ENCODE measurements around the gene OGFOD3.
"Not testable (repeated sequence)": the region's sequence is repeated elsewhere in the genome, so short reads cannot be mapped to it uniquely, and the experiment has no call there.

OGFOD3 gene

GRCh38 chr17:82415786-82416185, 2.6 kb downstream of the OGFOD3 start:
- TF ChIP-seq, protein P1, sequence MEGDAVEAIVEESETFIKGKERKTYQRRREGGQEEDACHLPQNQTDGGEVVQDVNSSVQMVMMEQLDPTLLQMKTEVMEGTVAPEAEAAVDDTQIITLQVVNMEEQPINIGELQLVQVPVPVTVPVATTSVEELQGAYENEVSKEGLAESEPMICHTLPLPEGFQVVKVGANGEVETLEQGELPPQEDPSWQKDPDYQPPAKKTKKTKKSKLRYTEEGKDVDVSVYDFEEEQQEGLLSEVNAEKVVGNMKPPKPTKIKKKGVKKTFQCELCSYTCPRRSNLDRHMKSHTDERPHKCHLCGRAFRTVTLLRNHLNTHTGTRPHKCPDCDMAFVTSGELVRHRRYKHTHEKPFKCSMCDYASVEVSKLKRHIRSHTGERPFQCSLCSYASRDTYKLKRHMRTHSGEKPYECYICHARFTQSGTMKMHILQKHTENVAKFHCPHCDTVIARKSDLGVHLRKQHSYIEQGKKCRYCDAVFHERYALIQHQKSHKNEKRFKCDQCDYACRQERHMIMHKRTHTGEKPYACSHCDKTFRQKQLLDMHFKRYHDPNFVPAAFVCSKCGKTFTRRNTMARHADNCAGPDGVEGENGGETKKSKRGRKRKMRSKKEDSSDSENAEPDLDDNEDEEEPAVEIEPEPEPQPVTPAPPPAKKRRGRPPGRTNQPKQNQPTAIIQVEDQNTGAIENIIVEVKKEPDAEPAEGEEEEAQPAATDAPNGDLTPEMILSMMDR (conservative IDR thresholded peaks at IDR 0.05; ENCODE audit: low read depth, low read length) = no peak
- H3K4me3 ChIP-seq (ENCODE audit: low read length) = no peak overlapping the region
- no peak for DNase-seq (ENCODE audit: low read depth)

GRCh38 chr17:82415336-82415735, 3.0 kb downstream of the OGFOD3 start:
- no peak for DNase-seq (ENCODE audit: low read depth)
- no peak overlapping the region for H3K4me3 ChIP-seq (ENCODE audit: low read length)
- TF ChIP-seq, protein P1 (conservative IDR thresholded peaks at IDR 0.05; ENCODE audit: low read depth, low read length) = no peak

GRCh38 chr17:82414548-82415281, 3.7 kb downstream of the OGFOD3 start:
- no peak for DNase-seq (ENCODE audit: low read depth)
- TF ChIP-seq, protein P1 (conservative IDR thresholded peaks at IDR 0.05; ENCODE audit: low read depth, low read length) = peak; percentile 68
- no peak overlapping the region for H3K4me3 ChIP-seq (ENCODE audit: low read length)

DNA sequence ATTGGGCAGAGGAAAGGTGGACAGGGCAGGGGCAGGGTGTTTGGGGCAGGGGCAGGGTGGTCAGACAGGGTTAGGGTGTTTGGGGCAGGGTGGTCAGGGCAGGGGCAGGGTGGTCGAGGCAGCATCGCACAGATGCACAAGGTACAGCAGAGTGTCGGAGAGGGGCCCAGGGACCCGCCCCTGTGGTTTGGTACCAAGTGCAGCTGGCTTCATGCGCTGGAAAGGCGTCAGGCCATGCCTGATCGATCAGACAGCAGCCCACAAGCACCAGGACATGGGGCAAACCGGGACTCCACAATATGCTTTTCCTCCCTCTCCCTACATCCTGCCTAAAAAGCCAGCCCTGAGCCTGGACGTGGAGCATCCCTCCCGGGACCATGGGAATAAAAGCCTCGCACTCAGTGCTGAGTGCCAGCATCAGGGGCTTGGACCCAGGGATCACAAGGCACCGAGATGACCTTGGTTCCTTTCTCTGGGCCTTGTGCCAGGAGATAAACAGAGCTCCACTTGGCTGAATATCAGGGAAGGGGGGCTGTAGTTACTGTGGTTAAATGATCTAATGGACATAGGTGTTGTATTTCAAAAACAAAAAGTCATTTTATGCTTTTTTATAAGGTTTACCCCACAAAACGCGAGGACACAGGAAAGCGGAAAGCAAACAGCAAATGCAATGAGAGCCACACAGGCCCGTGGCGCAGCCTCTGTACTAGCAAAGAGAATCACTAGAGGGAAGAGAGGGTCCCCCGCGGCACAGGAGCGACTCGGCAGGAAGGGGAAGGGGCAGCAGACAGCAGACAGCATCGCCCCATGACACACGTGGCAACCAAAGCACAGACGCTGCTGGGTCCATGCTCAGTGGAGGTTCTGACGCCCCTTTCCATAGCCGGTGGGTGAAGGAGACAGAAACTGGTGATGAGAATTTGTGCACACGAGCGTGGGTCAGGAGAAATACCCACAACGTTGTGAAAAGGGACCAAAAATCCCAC, 5.6 kb downstream of the OGFOD3 start:
- no peak for DNase-seq (ENCODE audit: low read depth)
- H3K4me3 ChIP-seq (ENCODE audit: low read length) = no peak overlapping the region
- TF ChIP-seq, protein P1 (conservative IDR thresholded peaks at IDR 0.05; ENCODE audit: low read depth, low read length) = no peak

DNA sequence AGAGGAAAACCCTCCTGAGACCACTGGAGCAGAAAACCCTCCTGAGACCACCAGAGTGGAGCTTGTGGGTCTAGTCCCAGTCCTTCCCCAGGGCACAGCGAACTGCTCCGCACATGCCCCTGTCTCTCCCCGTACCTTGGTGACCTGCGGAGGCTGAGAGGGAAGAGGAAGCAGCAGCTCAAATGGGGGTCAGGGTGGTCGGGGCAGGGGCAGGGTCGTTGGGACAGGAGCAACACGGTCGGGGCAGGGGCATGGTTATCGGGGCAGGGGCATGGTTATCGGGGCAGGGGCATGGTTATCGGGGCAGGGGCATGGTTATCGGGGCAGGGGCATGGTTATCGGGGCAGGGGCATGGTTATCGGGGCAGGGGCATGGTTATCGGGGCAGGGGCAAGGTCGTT, 6.3 kb downstream of the OGFOD3 start:
- not testable (repeated sequence) for DNase-seq (ENCODE audit: low read depth); H3K4me3 ChIP-seq (ENCODE audit: low read length)

DNA sequence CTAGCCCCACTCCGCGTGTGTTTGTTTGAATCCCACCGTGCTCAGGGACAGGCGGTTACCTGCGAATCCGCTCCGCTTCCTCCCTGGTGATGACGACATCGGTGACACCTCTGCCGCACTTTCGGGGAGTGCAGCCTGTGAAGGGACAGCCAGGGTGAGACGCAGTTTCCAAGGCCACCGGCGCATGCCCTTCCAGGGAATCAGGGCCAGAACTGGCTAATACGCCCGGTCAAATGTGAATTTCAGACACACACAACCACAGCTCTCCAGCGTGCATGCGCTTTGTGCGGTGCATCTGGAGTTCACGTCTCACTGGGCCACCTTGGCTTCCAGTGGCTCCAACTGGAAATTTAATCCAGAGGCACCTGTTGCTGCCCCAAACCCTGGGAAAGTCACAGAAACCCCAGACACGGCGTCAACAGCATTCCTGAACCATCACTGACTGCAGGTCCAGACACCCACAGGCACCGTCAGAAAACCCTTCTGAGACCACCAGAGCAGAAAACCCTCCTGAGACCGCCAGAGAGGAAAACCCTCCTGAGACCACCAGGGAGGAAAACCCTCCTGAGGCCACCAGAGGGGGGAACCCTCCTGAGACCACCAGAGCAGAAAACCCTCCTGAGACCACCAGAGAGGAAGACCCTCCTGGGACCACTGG, 6.9 kb downstream of the OGFOD3 start:
- no peak overlapping the region for H3K4me3 ChIP-seq (ENCODE audit: low read length)
- TF ChIP-seq, protein P1 (conservative IDR thresholded peaks at IDR 0.05; ENCODE audit: low read depth, low read length) = no peak
- no peak for DNase-seq (ENCODE audit: low read depth)

Measured in retinal pigment epithelial cell (primary cell).